Measurements from ENCODE around the gene PARVB.
A peak's percentile ranks its signal among the peaks of the same experiment; 100 is the strongest.

The PARVB gene

GRCh38 chr22:44028091-44028490, 4.0 kb downstream of the PARVB start:
- DNase-seq, result no peak

- DNase-seq, result no peak
These were observed 5.0 kb downstream of the PARVB start for GRCh38 chr22:44029069-44029468.

- DNase-seq, result no peak
These were observed 6.1 kb downstream of the PARVB start for GRCh38 chr22:44030051-44030701.

- DNase-seq, result no peak
These were observed 6.6 kb downstream of the PARVB start for GRCh38 chr22:44030702-44031082.

GRCh38 chr22:44031158-44031952, 7.3 kb downstream of the PARVB start:
- no peak for DNase-seq

- DNase-seq, result no peak
These were observed 8.1 kb downstream of the PARVB start for GRCh38 chr22:44032126-44032730.

GRCh38 chr22:44033287-44033686, 9.2 kb downstream of the PARVB start:
- DNase-seq, result no peak

- DNase-seq, result no peak
These were observed 9.6 kb downstream of the PARVB start for GRCh38 chr22:44033694-44034093.

GRCh38 chr22:44037519-44038375, 13.6 kb downstream of the PARVB start:
- peak in 1 of 2 donors; percentile 36 for DNase-seq

GRCh38 chr22:44039566-44040171, 15.6 kb downstream of the PARVB start:
- no peak for DNase-seq

GRCh38 chr22:44042249-44043218, 18.4 kb downstream of the PARVB start:
- DNase-seq, result no peak

- no peak for DNase-seq
These were observed 21.0 kb downstream of the PARVB start for GRCh38 chr22:44045145-44045544.

GRCh38 chr22:44046485-44047141, 22.5 kb downstream of the PARVB start:
- DNase-seq, result no peak

- no peak for DNase-seq
These were observed 23.8 kb downstream of the PARVB start for GRCh38 chr22:44047891-44048301.

GRCh38 chr22:44049486-44050231, 25.6 kb downstream of the PARVB start:
- no peak for DNase-seq

GRCh38 chr22:44050766-44051355, 26.8 kb downstream of the PARVB start:
- DNase-seq, result no peak

- no peak for DNase-seq
These were observed 27.3 kb downstream of the PARVB start for GRCh38 chr22:44051358-44051757.

- no peak for DNase-seq
These were observed 27.9 kb downstream of the PARVB start for GRCh38 chr22:44051961-44052360.

GRCh38 chr22:44055805-44056204, 31.7 kb downstream of the PARVB start:
- no peak for DNase-seq
